HS-5 (cell line): ENCODE results near the gene OGN.

Experiments
- DNase-seq: peaks from one replicate; pipeline ENCODE4 v3.0.0-alpha.2; 2012; ENCODE audit warnings: low read depth

OGN gene

DNA sequence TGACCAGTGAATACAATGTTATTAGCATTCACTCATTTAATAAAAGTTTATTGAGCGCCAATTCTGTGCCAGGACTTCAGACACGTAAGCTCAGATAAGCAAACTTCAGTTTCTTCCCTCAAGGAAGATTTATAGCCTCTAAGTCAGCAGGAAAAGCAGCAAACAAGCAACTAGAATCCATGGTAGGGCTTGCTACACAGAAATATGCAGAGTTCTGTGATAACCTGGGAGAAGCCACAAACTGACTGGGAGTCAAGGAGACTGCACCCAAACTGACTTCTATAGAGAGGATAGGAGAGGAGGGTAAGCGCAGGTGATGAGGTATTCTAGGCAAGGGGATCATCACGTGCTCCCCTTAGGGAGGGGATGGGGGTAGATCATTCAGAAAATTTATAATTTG lies 1.4 kb upstream of the OGN start:
- DNase-seq = no peak

DNA sequence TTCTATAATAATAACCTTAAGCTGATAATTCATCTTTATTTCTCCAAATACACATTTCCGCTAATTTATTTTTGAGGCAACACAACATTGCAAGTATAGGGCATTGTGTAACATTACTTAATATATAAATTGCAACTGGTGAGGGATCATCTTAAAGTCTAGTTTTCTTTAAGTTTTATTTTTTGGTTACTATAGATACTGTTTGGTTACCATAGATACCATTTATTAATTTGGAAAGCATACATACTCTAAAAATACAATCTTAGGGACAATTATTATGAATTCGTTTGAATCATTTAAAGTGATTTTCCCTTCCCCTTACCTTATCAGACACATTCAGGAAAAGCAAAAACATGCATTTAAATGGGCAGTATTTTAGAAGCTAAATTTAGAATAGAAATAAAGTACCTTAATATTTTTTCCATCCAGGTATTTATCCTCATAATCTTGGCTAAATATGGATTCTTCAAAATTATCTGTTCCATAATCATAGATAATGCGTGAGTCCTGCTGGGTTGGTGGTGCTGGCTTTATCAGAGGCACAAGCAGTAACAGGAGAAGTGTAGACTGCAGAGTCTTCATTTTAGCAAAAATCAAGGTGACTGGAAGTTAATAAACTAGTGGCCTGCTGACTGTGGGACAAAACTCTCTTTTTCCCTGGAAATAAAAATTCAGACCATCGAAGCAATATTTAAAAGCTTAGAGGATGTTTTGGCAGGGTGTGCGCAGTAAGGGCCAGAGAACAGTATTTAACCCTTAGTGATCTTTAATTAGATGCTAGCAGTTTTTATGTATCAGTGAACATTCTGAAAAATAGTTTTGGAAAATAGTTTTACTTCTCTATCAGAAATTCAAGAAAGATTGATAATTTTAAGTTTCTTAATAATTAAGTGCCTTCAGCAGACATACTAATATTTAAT lies 1.3 kb downstream of the OGN start:
- no peak for DNase-seq

DNA sequence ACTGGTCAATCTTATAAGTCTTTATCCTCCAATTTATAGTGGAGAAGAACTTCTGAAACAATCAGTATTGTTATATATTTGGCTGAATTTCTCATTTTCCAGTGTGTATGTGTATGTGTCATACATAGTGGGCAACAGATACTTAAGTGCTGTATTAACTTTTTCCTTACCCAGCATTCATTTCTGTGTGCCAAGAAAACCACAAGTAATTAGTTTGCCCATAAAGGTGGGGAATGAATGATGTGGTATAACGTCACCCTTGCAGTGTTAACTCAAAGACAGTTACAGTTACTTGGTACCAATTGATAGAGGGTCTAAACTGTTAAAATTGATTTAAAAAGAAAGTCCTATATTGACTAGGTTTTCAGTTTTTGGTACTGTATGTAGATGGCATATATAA lies 2.0 kb downstream of the OGN start:
- no peak for DNase-seq

DNA sequence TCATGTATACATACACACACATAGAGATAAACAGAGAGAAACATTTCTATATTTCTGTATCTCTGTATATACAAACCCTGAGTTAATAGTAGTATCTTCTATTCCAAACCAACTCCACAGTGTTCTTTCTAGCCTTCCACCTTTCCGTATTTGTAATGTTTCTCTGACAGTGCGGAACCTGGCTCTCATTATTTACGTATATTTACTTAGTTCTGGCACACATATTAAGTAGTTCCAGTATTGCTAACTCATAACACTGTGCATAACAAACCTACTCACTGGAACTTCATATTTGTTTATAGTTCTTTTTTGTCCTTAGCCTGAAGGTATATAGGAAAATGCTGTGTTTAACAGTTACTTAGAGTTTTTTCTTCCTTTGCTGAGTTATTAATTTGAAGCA lies 6.5 kb downstream of the OGN start:
- DNase-seq = no peak

DNA sequence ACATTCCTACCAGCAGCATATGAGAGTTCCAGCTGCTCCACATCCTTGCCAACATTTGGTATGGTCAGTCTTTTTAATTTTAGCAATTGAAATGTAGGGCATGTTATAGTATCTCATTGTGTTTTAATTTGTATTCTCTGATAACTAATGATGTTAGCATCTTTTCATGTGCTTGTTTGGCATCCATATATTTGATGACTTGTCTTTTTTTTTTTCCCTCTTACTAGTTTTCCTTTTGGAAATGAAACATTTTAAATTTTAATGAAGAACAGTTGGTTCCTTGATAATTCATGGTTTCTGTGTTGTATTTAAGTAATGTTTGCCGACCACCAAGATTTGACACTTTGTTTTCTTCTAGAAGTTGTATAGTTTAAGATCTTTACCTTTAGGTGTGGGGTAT lies 8.8 kb downstream of the OGN start:
- no peak for DNase-seq

DNA sequence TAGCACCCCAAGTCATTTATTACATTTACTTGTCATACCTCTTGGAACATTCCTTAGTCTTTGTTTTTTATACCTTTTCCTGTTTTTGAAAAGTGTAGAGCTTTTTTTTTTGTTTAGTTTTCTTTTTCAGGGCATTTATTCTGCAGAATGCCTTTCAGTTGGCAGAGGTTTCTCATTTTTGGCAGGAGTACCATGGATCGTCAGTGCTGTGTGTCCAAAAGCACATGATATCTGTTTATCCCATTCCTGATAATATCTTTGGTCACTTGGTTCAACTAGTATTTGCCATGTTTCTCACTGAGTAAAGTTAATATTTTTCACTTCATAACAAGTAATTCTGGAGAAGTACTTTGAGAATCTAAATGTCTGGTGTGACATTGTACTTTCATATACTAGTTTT lies 10.7 kb downstream of the OGN start:
- DNase-seq = no peak

DNA sequence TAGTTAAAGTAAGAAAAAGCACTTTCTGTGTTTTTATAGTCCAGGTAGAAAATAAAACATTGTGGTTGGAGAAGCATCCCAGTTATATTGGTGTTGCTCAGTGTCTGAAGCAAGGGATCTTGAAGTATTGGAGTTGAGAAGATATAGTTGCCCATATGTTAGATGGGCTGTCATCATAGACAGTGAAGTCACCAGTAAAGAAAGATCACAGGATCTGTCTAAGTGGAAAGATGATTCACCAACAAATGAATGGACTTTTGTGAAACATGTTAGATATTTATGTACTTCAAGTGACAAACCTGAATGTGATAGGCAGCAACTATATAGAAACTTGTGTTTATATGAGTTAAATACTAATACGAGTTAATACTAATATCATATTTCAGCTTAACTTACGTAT lies 11.7 kb downstream of the OGN start:
- no peak for DNase-seq

DNA sequence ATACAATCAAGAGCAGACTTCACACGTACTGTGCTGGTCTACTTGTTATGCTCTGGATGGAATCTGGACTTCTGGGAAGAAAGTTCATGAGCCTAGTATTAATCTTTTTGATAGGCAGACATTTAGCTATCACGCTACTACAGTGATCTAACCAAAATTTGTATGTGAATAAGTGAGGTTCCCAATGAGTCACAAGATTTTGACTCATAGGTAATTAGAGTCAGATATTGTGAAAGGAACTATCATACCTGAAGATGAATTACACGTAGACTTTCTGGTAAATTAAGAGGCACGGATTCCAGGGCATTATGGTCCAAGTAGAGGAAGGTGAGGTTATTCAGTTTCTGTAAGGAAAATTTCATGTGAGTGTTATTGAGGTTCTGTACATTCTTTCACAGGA lies 18.4 kb downstream of the OGN start:
- DNase-seq = no peak

DNA sequence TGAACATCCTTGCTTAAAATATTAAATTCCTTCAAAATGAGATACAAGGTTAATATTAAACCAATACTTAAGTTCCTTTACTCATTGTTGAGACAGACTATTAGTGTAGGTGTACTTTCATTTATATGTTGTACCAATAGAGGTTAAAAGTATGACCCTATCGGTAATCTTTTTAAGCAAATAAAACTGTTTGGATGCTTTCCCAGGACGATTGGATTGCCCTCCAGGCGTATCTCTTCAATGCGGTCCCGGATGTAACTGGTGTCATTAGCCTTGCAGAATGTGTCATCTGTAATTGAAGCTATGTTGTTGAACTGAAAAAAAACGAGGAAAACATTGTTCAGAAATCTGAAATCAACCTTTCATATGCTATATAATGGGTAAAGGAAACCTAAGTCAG lies 18.9 kb downstream of the OGN start:
- DNase-seq = no peak

DNA sequence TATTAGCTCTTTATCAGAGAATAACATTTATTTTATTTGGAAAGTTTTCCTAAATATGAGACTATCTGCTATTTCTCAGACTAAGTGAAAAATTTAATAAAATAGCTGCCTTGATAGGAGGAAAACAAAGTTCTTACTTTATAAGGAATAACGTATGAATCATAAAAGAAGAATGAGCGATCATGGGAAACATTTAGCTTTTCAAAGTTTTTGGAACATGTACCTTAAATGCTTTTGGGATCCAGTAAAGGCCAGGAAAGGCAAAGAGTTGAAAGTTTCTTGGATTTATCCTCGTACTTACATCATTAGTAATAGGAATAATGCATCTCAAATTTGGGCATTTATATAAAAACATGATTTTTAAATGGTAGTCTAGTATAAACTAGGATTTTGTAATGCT lies 19.4 kb downstream of the OGN start:
- DNase-seq = no peak

DNA sequence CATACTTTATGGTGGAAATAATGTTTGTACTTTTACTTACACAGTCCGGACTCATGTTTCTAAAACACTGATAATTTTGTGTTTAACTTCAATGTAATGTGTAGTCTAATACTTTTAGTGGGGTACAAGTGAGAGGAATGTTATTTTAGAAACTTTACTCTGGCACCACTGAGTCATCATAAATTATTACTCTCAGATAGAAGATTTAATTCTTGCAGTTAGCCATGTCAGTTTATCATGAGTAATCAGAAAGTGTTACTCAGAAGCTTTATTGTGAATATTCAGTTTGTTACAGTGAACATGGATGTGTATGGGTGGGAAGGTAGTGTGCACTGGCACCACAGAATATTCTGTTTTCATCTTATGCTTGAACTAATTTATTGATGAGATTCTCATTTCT lies 20.0 kb downstream of the OGN start:
- no peak for DNase-seq

DNA sequence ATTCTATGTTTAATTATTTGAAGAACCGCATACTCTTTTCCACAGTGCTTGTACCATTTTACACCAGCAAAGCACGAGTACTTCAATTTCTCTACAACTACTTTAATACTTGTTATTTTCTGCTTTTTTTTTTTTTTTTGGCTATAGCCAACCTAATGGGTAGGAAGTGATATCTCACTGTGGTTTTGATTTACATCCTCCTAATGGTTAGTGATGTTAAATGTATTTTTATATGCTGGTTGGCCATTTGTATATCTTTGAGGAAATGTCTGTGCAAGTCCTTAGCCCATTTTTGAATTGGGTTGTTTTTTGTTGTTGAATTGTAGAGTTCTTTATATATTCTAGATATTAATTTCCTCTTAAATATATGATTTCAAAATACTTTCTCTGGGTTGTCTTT lies 22.6 kb downstream of the OGN start:
- DNase-seq = no peak

DNA sequence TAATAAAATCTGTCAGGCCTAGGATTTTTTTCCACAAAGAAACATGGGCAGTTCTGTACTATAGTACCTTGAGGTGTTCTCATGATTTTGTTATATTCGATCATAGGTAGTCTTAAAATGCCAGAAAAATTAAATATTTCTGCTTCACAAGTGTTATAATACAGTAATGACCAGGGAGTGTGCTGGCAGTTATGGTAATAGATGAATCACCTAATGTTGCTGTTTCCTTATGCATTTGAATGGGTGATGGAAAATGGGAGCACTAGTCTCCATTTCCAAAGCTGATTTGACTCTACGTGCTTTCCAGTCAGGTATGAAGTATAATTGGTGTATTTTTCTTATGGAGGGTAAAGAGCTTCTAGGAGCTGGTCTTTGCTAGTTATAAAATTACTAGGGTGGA lies 23.8 kb downstream of the OGN start:
- no peak for DNase-seq

DNA sequence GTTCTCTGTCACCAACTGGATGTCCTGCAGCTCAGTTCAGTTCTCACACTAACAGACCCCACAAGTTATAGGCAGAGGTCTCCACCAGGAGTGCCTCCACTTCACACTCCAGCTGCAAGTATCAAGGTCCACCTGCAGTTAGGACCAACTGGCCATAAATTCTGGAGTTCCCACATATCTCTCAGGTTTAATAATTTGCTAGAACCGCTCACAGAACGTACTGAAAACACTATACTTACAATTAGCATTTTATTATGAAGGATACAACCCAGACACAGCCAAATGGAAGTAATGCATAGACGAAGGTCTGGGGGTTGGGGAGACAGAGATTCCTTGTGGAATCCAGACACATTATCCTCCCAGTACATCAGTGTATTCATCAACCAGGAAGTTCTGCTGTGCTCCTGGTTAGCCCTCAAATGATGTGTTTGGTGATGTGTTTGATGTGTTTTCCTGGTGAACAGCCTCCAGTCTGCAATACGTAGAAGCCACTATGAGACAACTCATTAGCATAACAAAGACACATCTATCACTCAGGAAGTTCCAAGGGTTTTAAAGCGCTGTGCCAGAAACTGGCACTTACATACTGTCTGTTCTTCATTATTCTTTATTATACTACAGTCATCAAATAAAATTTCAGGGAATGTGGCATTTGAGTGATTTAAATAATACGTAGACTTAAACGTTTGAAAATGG lies 25.4 kb downstream of the OGN start:
- no peak for DNase-seq

DNA sequence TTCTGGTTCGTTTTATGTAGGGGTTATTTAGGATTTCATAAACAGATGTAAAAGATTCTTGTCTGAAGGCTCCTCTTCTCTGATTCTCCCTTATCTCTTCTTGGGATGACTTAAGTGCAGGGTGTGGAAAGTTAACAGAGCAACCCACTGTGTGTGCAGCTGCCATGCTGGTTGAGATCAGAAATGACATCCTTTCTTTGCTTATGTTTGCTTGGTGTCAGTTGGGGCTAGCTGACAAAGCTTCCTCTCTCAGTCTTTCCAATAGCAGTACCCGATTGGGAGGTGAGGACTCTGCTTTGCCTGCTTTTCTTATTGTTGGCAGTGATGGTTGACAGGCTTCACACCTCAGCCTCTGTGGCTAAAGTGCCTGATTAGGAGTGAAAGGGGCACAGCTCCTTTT lies 26.5 kb downstream of the OGN start:
- DNase-seq = no peak

DNA sequence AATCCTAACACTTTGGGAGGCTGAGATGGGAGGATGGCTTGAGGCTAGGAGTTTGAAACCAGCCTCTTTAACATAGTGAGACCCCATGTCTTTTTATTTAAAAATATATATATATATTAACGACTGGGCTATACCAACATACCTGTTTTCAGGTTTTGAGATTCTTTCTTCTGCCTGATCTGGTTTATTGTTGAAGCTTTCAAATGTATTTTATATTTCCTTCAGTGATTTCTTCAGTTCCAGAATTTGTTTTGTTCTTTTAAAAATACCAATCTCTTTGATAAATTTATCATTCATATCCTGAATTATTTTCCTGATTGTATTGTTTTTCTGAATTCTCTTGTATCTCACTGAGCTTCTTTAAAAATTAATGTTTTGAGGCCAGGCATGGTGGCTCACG lies 31.2 kb downstream of the OGN start:
- DNase-seq = no peak

DNA sequence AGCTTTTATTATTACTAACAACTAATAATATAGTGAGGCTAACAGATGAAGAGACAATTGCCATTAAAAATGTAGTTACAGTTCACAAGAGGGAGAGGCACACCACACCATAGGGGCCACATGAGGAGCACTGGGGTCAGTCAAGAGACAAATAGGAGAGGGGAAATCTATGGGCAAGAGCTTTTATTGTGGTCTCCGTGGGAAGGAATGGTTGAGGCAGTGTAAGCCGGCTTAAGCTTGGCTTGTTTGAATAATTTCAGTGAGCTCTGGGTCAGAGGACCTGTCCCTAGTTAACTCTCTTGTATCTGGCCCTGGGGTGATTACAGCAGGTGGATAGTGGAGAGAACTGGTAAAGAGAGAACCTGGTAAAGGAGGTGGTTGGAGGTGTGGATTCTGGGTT lies 35.3 kb downstream of the OGN start:
- no peak for DNase-seq

DNA sequence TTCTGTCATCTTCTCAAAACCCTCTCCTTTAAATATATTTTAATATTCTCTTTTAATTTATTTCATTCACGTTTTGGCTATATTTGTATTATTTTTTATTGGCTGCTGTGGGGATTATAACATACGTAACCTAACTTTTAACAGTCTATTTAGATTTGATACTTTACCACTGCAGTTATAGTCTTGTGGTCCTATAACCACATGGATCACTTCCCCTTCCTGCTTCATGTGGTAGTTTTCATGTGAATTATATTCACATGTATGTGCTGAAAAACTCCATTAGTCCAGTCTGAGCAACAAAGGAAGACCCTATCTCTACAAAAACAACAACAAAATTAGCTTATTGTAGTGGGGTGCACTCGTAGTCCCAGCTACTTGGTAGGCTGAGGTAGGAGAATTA lies 44.3 kb downstream of the OGN start:
- no peak for DNase-seq

DNA sequence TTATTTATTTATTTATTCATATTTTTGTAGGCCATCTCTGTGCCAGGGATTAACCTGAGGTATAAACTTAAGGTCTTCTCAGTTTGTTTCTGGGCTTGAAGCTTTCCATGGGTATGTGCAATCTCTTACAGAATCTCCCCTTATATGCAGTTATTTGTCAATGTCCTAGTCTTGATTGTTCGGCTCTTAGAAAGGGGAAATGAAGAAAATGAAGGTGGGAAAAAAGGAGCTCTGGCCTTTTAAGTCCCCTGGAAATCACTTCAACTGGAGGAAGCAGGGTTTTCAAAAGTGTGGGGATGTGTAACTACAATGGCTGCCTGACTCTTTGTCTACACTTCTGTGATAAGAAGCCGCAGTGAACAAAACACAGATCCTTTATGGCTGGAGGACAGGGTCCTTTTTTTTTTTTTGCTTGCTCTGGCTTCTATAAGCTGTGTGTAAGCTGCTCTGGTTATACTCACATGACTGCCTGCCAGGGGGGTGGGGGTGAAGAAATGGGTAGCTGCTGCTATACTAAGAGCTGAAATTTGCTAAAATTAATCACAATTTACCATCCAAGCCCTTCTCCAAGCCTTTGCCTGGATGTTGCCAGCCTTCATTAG lies 44.9 kb downstream of the OGN start:
- no peak for DNase-seq

DNA sequence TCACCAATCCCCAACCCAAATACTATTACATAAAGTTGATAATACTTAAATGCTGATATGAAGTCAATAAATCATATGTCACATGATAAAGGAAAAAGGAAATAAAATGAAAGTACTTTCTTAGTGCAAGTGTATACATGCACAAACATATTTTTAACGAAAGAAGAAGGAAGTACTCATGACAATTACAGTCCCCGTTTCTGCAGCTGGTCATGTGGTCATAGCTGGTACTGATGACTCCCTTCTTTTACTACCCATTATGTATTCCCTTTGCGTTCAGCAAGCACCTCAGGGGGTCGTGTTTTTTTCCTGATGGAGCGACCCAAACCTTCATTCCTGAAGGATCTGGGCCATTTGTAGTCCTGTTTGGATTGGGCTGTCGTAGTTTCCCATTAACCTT lies 51.3 kb downstream of the OGN start:
- no peak for DNase-seq

DNA sequence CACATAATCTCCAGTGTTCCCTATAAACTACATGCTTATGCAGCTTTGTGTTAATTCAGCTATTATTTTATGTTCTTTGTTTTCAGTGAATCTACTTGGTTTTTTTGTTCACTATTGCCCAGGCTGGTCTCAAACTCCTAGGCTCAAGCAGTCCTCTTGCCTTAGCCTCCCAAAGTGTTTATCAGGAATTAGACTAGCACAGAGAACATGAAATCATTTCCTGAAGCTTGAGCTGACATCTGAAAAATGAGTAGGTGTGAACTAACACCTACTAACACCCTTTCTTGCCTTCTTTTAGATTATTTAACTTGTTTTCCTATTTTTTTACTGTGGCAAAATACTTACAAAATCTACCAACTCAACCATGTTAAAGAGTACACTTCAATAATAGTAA lies 53.6 kb downstream of the OGN start:
- DNase-seq = no peak

DNA sequence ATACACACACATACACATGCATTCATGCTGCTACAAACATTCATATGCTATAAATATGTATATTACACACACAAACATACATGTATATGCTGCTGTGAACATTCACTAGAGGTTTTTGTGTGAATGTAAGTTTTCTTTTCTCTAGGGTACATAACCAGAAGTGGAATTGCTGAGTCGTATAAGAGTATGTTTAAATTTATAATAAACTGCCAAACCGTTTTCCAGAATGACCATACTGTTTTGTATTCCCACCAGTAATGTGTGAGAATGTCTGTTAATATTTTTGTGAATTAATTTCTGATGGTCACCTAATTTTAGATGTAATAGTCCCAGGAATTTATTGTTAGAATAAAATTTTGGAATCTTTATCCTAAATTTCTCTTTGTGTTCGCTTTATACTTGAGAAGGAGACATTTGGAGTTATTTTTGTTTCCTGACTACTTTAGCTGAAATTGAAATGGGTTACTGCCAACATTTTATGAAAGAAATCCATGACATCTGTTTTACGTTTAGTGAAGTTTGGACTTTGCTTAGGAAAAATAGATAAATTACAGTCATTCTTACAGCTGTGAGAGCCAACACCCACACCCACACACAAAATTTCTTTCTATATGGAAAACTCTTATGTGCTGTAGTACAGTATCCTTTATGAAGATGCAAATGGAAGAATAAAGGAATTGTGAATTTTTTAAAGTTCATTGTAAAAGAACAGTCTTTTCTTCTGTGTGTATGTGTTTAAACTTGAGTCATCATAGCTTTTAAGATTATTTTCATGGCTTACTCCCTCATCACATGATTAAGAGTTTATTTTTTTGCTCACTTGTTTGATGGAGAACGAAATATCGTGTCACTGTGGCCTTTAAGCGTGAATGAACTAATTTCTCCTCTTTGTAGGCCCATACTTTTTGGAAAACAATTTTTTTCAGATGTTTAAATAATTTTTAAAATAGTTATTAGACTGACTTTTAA lies 54.3 kb downstream of the OGN start:
- peak; percentile 8 for DNase-seq
